Measurements from ENCODE around the gene SRSF7.

DNA sequence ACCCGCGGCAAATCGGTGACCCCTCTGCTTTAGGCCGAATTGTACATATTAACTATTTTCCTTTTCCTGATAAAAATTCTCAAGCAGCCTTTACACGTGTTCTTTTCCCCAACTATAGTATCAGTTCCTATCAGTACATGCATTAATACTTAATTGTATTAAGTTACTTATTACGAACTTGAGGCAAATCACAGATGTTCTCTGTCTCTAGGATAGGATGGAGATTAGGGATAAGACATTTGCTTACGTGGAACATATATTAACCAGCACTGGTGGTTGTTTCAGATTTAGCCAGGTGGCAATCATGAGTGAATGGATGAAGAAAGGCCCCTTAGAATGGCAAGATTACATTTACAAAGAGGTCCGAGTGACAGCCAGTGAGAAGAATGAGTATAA is 27.5 kb upstream of the SRSF7 start:
- TF ChIP-seq CTCF (IDR thresholded peaks at IDR 0.05) (no peak), EZH2 (IDR thresholded peaks at IDR 0.05; ENCODE audit: borderline replicate concordance, insufficient read depth, low read depth, low read length, poor library complexity, severe bottlenecking) (no peak)
